ENCODE data around the gene CDH5.

CDH5 gene

GRCh38 chr16:66342294-66342900 is 24.1 kb upstream of the CDH5 start:
- no peak overlapping the region for H3K4me3 ChIP-seq (ENCODE audit: severe bottlenecking)
- no peaks in the 10 kb centered on the region for H3K36me3 ChIP-seq (ENCODE audit: low read depth)
- H3K9me3 ChIP-seq (ENCODE audit: severe bottlenecking) = no peaks in the 10 kb centered on the region
- H3K27ac ChIP-seq (ENCODE audit: poor library complexity, severe bottlenecking) = no peak overlapping the region
- TF ChIP-seq CTCF (IDR thresholded peaks at IDR 0.05; ENCODE audit: poor library complexity, severe bottlenecking) = peak; percentile 61
- DNase-seq (ENCODE audit: low spot score) (no peak), ATAC-seq (ENCODE audit: low read depth) (no peak; the same call in 2 of the 3 replicates)
- no peaks in the 10 kb centered on the region for H3K27me3 ChIP-seq (ENCODE audit: insufficient read depth, poor library complexity, severe bottlenecking)
- H3K4me1 ChIP-seq (ENCODE audit: insufficient read depth, poor library complexity, severe bottlenecking) = no peaks in the 10 kb centered on the region

- TF ChIP-seq CTCF (IDR thresholded peaks at IDR 0.05; ENCODE audit: poor library complexity, severe bottlenecking) = peak; percentile 90
- no peaks in the 10 kb centered on the region for H3K4me1 ChIP-seq (ENCODE audit: insufficient read depth, poor library complexity, severe bottlenecking)
- no peak for DNase-seq (ENCODE audit: low spot score)
- no peak for ATAC-seq (ENCODE audit: low read depth)
- H3K27ac ChIP-seq (ENCODE audit: poor library complexity, severe bottlenecking) = no peak overlapping the region
- H3K4me3 ChIP-seq (ENCODE audit: severe bottlenecking) = no peak overlapping the region
- H3K27me3 ChIP-seq (ENCODE audit: insufficient read depth, poor library complexity, severe bottlenecking) = no peaks in the 10 kb centered on the region
- H3K36me3 ChIP-seq (ENCODE audit: low read depth) = no peaks in the 10 kb centered on the region
- no peaks in the 10 kb centered on the region for H3K9me3 ChIP-seq (ENCODE audit: severe bottlenecking)
Observed at GRCh38 chr16:66344533-66345145, 21.9 kb upstream of the CDH5 start.

GRCh38 chr16:66346221-66346620 is 20.3 kb upstream of the CDH5 start:
- Histone ChIP-seq H3K27me3 (ENCODE audit: insufficient read depth, poor library complexity, severe bottlenecking) (no peaks in the 10 kb centered on the region), H3K9me3 (ENCODE audit: severe bottlenecking) (no peaks in the 10 kb centered on the region), H3K27ac (ENCODE audit: poor library complexity, severe bottlenecking) (no peak overlapping the region), H3K4me3 (ENCODE audit: severe bottlenecking) (no peak overlapping the region), H3K36me3 (ENCODE audit: low read depth) (no peaks in the 10 kb centered on the region), H3K4me1 (ENCODE audit: insufficient read depth, poor library complexity, severe bottlenecking) (no peaks in the 10 kb centered on the region)
- DNase-seq (ENCODE audit: low spot score) (no peak), ATAC-seq (ENCODE audit: low read depth) (no peak)
- no peak for TF ChIP-seq CTCF (IDR thresholded peaks at IDR 0.05; ENCODE audit: poor library complexity, severe bottlenecking)

DNA sequence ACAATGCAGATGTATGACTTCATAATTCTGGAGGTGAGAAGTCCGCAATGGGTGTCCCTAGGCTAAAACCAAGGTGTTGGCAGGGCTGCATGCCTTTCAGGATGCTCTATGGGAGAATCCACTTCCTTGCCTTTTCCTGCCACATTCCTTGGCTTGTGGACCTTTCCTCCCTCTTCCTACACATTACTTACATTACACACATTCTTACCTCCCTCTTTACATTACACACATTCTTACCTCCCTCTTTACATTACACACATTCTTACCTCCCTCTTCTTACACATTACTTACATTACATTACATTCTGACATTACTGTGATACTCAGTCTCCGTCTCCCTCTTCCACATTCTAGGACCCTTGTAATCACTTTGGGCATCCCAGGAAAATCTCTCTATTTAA is 14.2 kb upstream of the CDH5 start:
- no peak for TF ChIP-seq CTCF (IDR thresholded peaks at IDR 0.05; ENCODE audit: poor library complexity, severe bottlenecking)
- no peak overlapping the region for H3K4me3 ChIP-seq (ENCODE audit: severe bottlenecking)
- DNase-seq (ENCODE audit: low spot score) (no peak), ATAC-seq (ENCODE audit: low read depth) (no peak)
- no peaks in the 10 kb centered on the region for H3K27me3 ChIP-seq (ENCODE audit: insufficient read depth, poor library complexity, severe bottlenecking)
- no peak overlapping the region for H3K27ac ChIP-seq (ENCODE audit: poor library complexity, severe bottlenecking)
- no peaks in the 10 kb centered on the region for H3K9me3 ChIP-seq (ENCODE audit: severe bottlenecking)
- H3K4me1 ChIP-seq (ENCODE audit: insufficient read depth, poor library complexity, severe bottlenecking) = no peaks in the 10 kb centered on the region
- no peaks in the 10 kb centered on the region for H3K36me3 ChIP-seq (ENCODE audit: low read depth)

DNA sequence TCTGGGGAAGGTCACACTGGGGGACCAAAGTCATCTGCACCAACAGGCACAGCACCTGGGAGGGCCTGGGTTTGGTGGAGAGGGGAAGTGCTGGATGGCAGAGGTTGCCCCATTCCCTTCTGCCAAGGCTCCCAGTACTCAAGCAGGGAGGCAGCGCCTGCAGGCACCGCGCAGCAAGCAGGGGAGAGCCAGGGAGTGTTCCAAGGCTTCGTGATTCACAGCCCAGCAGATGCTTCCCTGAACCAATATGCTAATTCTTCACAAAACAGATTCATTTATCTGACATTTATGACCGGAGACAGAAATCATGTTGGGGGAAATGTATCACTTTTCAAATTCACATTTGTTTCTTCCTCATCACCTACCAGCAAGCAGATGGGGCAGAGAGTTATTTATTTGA is 13.4 kb upstream of the CDH5 start:
- no peaks in the 10 kb centered on the region for H3K27me3 ChIP-seq (ENCODE audit: insufficient read depth, poor library complexity, severe bottlenecking)
- H3K9me3 ChIP-seq (ENCODE audit: severe bottlenecking) = no peaks in the 10 kb centered on the region
- H3K4me1 ChIP-seq (ENCODE audit: insufficient read depth, poor library complexity, severe bottlenecking) = no peaks in the 10 kb centered on the region
- TF ChIP-seq CTCF (IDR thresholded peaks at IDR 0.05; ENCODE audit: poor library complexity, severe bottlenecking) = no peak
- no peak overlapping the region for H3K27ac ChIP-seq (ENCODE audit: poor library complexity, severe bottlenecking)
- no peak overlapping the region for H3K4me3 ChIP-seq (ENCODE audit: severe bottlenecking)
- no peaks in the 10 kb centered on the region for H3K36me3 ChIP-seq (ENCODE audit: low read depth)
- no peak for DNase-seq (ENCODE audit: low spot score)
- no peak for ATAC-seq (ENCODE audit: low read depth)
